ENCODE measurements around the gene CCDC177.
A peak's percentile ranks its signal among the peaks of the same experiment; 100 is the strongest.

Gene CCDC177

DNA sequence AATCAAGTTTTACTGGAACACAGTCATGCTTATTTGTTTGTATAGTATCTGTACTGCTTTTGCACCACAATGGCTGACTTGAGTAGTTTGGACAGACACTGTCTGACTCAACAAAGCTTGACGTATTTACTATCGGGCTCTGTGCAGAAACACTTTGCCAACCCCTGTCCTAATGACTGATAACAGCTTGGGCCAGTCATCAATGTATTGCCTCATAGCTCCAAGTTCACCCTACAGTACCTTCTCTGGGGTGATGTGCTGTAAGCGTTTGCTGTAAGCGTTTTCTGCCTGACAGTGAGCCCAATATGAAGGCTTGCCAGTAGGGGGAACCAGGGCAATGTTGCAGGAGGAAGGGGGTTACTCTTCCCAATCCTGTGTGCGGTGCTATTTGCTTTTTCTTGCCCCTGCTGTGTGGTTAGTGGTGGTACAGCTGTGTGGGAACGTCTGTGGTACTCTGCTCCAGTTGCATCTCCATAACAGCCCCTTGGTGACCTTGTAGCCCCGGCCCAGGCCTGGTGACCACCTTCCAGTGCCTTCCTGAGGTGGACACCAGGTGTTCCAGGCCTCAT, 5.4 kb upstream of the CCDC177 start:
- Histone ChIP-seq H3K36me3 (ENCODE audit: control insufficient read depth in 2 of 2, insufficient read depth in 2 of 2, low read length in 2 of 2) (no peaks in the 10 kb centered on the region), H3K27ac (ENCODE audit: low read length) (no peak overlapping the region), H3K27me3 (ENCODE audit: control insufficient read depth in 1 of 2, insufficient read depth in 2 of 2, low read length in 2 of 2) (peaks cover 11 to 16% of the 10 kb centered on the region in 2 donors), H3K9me3 (ENCODE audit: control insufficient read depth in 2 of 2, low read length in 2 of 2) (no peaks in the 10 kb centered on the region), H3K4me3 (ENCODE audit: low read length in 2 of 2) (no peak overlapping the region), H3K9ac (ENCODE audit: low read length in 2 of 2) (no peak overlapping the region), H3K4me1 (ENCODE audit: control insufficient read depth, insufficient read depth, low read length) (no peaks in the 10 kb centered on the region)

DNA sequence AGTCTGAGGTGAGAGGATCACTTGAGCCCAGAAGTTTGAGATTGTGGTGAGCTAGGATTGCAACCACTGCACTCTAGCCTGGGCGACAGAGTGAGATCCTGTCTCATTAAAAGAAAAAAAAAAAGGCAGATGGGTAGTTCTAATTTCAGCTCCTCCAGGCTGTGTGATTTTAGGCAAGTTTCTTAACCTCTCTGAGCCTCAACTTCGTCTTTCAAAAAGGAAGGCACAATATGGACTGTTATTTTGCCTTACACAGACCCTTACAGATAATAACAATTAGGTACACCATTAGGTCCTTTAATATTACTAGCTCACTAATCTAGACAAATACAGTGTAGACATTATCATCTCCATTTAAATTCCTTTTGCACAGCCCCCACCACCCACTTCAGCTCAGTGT, 4.8 kb upstream of the CCDC177 start:
- H3K36me3 ChIP-seq (ENCODE audit: control insufficient read depth in 2 of 2, insufficient read depth in 2 of 2, low read length in 2 of 2), result no peaks in the 10 kb centered on the region
- no peak overlapping the region for H3K4me3 ChIP-seq (ENCODE audit: low read length in 2 of 2)
- H3K4me1 ChIP-seq (ENCODE audit: control insufficient read depth, insufficient read depth, low read length), result peaks cover 4% of the 10 kb centered on the region
- peaks cover 13 to 21% of the 10 kb centered on the region in 2 donors for H3K27me3 ChIP-seq (ENCODE audit: control insufficient read depth in 1 of 2, insufficient read depth in 2 of 2, low read length in 2 of 2)
- no peak overlapping the region for H3K9ac ChIP-seq (ENCODE audit: low read length in 2 of 2)
- no peak overlapping the region for H3K27ac ChIP-seq (ENCODE audit: low read length)
- H3K9me3 ChIP-seq (ENCODE audit: control insufficient read depth in 2 of 2, low read length in 2 of 2), result no peaks in the 10 kb centered on the region

GRCh38 chr14:69574954-69575295, 254 bp upstream of the CCDC177 start:
- peaks cover 34% of the 10 kb centered on the region for H3K4me1 ChIP-seq (ENCODE audit: control insufficient read depth, insufficient read depth, low read length)
- peaks cover 47 to 58% of the 10 kb centered on the region in 2 donors for H3K27me3 ChIP-seq (ENCODE audit: control insufficient read depth in 1 of 2, insufficient read depth in 2 of 2, low read length in 2 of 2)
- H3K4me3 ChIP-seq (ENCODE audit: low read length in 2 of 2), result peak overlapping the region in 1 of 2 donors; percentile 62
- H3K9me3 ChIP-seq (ENCODE audit: control insufficient read depth in 2 of 2, low read length in 2 of 2), result no peaks in the 10 kb centered on the region
- no peak overlapping the region for H3K27ac ChIP-seq (ENCODE audit: low read length)
- H3K36me3 ChIP-seq (ENCODE audit: control insufficient read depth in 2 of 2, insufficient read depth in 2 of 2, low read length in 2 of 2), result no peaks in the 10 kb centered on the region
- no peak overlapping the region for H3K9ac ChIP-seq (ENCODE audit: low read length in 2 of 2)

GRCh38 chr14:69573831-69574262, 824 bp downstream of the CCDC177 start:
- Histone ChIP-seq H3K27me3 (ENCODE audit: control insufficient read depth in 1 of 2, insufficient read depth in 2 of 2, low read length in 2 of 2) (peaks cover 52 to 67% of the 10 kb centered on the region in 2 donors), H3K4me1 (ENCODE audit: control insufficient read depth, insufficient read depth, low read length) (peaks cover 34% of the 10 kb centered on the region), H3K9ac (ENCODE audit: low read length in 2 of 2) (no peak overlapping the region), H3K27ac (ENCODE audit: low read length) (no peak overlapping the region), H3K9me3 (ENCODE audit: control insufficient read depth in 2 of 2, low read length in 2 of 2) (no peaks in the 10 kb centered on the region), H3K4me3 (ENCODE audit: low read length in 2 of 2) (peak overlapping the region in 1 of 2 donors; percentile 44), H3K36me3 (ENCODE audit: control insufficient read depth in 2 of 2, insufficient read depth in 2 of 2, low read length in 2 of 2) (no peaks in the 10 kb centered on the region)

- no peak overlapping the region for H3K27ac ChIP-seq (ENCODE audit: low read length)
Observed at GRCh38 chr14:69573205-69573830, 1.4 kb downstream of the CCDC177 start.

DNA sequence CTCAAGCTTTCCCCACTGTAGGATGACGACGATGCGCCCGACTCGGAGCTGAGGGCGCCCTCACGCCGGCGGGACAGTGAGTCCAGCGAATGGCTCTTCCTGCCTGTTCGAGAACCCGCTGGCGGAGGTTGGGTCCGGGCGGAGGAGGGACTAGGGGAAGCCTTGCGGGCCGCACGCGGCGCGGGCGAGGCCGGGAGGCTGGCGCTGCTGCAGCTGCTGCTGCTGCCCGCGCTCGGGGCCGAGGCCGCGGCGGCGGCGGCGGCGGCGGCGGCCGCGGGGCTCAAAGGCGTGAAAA, 1.9 kb downstream of the CCDC177 start:
- Histone ChIP-seq H3K27ac (ENCODE audit: low read length) (no peak overlapping the region), H3K4me1 (ENCODE audit: control insufficient read depth, insufficient read depth, low read length) (peaks cover 34% of the 10 kb centered on the region), H3K27me3 (ENCODE audit: control insufficient read depth in 1 of 2, insufficient read depth in 2 of 2, low read length in 2 of 2) (peaks cover 54 to 76% of the 10 kb centered on the region in 2 donors), H3K36me3 (ENCODE audit: control insufficient read depth in 2 of 2, insufficient read depth in 2 of 2, low read length in 2 of 2) (no peaks in the 10 kb centered on the region), H3K9ac (ENCODE audit: low read length in 2 of 2) (no peak overlapping the region), H3K9me3 (ENCODE audit: control insufficient read depth in 2 of 2, low read length in 2 of 2) (no peaks in the 10 kb centered on the region), H3K4me3 (ENCODE audit: low read length in 2 of 2) (peak overlapping the region in 1 of 2 donors; percentile 67)

More at GRCh38 chr14:69573205-69573830, 1.4 kb downstream of the CCDC177 start:
- Histone ChIP-seq H3K9me3 (ENCODE audit: control insufficient read depth in 2 of 2, low read length in 2 of 2) (no peaks in the 10 kb centered on the region), H3K27me3 (ENCODE audit: control insufficient read depth in 1 of 2, insufficient read depth in 2 of 2, low read length in 2 of 2) (peaks cover 53 to 72% of the 10 kb centered on the region in 2 donors), H3K36me3 (ENCODE audit: control insufficient read depth in 2 of 2, insufficient read depth in 2 of 2, low read length in 2 of 2) (no peaks in the 10 kb centered on the region), H3K9ac (ENCODE audit: low read length in 2 of 2) (no peak overlapping the region), H3K4me1 (ENCODE audit: control insufficient read depth, insufficient read depth, low read length) (peaks cover 34% of the 10 kb centered on the region), H3K4me3 (ENCODE audit: low read length in 2 of 2) (peak overlapping the region; percentile 44 to 56)

DNA sequence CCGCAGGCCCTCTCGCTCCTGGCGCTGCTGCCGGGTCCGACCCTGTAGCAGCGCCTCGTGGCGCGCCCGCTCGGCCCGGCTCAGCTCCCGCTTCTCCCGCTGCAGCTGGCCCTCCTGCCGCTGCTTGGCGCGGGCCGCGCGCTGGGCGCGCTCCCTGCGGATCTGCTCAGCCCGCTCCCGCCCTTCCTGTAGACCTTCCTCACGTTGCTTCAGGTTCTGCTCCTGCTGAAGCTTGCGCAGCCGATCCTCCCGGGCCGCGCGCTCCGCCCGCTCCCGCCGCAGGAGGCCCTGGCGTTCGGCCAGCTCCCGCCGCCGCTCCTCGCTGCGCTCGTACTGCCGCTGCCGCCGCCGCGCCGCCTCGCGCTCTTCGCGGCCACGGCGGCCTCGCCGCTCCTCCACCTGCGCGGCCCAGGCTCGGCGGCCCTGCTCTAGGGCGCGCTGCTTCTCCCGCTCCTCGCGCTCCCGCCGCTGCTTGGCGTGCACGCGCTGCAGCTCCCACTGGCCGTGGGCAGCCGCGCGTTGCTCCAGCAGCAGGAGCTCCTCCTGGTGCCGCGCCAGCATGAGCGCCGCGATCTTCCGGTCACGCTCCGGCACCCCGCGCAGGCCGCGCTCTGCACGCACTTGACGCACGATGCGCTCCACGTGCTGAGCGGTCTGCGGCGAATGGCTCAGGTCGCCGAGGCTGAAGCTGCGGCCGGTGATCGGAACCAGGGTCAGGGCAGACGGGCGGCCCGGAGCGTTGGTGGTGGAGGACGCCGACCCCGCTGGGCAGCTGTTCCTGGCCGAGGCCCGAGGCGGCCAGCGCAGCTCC, 2.4 kb downstream of the CCDC177 start:
- H3K9me3 ChIP-seq (ENCODE audit: control insufficient read depth in 2 of 2, low read length in 2 of 2), result no peaks in the 10 kb centered on the region

GRCh38 chr14:69571449-69572029, 3.1 kb downstream of the CCDC177 start:
- Histone ChIP-seq H3K9me3 (ENCODE audit: control insufficient read depth in 2 of 2, low read length in 2 of 2) (no peaks in the 10 kb centered on the region), H3K4me1 (ENCODE audit: control insufficient read depth, insufficient read depth, low read length) (peaks cover 34% of the 10 kb centered on the region), H3K27ac (ENCODE audit: low read length) (no peak overlapping the region), H3K4me3 (ENCODE audit: low read length in 2 of 2) (peak overlapping the region; percentile 44 to 67), H3K36me3 (ENCODE audit: control insufficient read depth in 2 of 2, insufficient read depth in 2 of 2, low read length in 2 of 2) (no peaks in the 10 kb centered on the region), H3K9ac (ENCODE audit: low read length in 2 of 2) (no peak overlapping the region), H3K27me3 (ENCODE audit: control insufficient read depth in 1 of 2, insufficient read depth in 2 of 2, low read length in 2 of 2) (peaks cover 58 to 80% of the 10 kb centered on the region in 2 donors)

More for the DNA sequence above, 2.4 kb downstream of the CCDC177 start:
- Histone ChIP-seq H3K27me3 (ENCODE audit: control insufficient read depth in 1 of 2, insufficient read depth in 2 of 2, low read length in 2 of 2) (peaks cover 57 to 79% of the 10 kb centered on the region in 2 donors), H3K9ac (ENCODE audit: low read length in 2 of 2) (no peak overlapping the region), H3K36me3 (ENCODE audit: control insufficient read depth in 2 of 2, insufficient read depth in 2 of 2, low read length in 2 of 2) (no peaks in the 10 kb centered on the region), H3K4me1 (ENCODE audit: control insufficient read depth, insufficient read depth, low read length) (peaks cover 34% of the 10 kb centered on the region), H3K4me3 (ENCODE audit: low read length in 2 of 2) (peak overlapping the region; percentile 44 to 67), H3K27ac (ENCODE audit: low read length) (no peak overlapping the region)

DNA sequence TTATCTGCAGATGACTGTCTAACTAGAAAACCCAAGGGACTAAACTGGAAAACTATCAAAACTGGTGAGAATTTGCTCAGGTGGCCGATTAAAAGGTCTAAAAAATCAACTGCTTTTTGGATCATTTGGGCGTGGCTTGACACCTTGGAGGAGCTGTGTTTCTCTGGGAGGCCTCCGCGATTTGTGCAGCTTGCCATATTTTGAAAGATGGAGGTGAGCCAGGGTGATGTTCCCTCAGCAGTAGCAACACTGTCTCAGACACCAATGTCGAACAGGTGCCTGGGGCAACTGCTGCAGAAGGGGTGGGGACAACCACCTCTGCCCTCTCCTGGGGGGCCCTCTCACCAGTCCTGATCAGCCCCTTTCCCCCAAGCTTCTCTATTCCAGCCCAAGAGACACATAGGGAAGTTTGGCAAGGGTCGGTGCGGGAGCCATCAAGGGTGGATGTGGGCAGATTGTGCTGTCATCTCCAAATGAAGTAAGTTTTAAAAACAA, 3.8 kb downstream of the CCDC177 start:
- no peaks in the 10 kb centered on the region for H3K36me3 ChIP-seq (ENCODE audit: control insufficient read depth in 2 of 2, insufficient read depth in 2 of 2, low read length in 2 of 2)
- H3K27ac ChIP-seq (ENCODE audit: low read length), result no peak overlapping the region
- H3K9me3 ChIP-seq (ENCODE audit: control insufficient read depth in 2 of 2, low read length in 2 of 2), result no peaks in the 10 kb centered on the region
- H3K4me1 ChIP-seq (ENCODE audit: control insufficient read depth, insufficient read depth, low read length), result peaks cover 34% of the 10 kb centered on the region
- no peak overlapping the region for H3K9ac ChIP-seq (ENCODE audit: low read length in 2 of 2)
- no peak overlapping the region for H3K4me3 ChIP-seq (ENCODE audit: low read length in 2 of 2)
- peaks cover 59 to 76% of the 10 kb centered on the region in 2 donors for H3K27me3 ChIP-seq (ENCODE audit: control insufficient read depth in 1 of 2, insufficient read depth in 2 of 2, low read length in 2 of 2)

DNA sequence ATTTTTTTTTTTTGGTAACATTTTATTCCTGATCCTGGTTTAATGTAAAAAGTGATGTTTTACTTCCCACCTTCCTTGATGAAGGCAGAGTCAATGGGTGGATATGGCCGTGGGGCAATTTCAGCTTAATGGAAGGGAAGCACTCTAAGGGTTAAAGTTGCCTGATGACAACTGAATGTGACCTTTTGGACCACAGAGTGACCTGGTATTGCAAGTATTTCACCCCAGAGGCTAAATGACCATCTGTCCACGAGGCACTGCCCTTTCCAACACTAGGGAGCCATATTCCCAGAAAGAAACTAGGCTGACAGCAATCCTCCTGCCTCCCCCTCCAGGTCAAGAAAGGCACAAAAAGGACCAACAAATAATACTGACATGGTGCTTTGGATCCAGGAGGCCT, 4.8 kb downstream of the CCDC177 start:
- Histone ChIP-seq H3K36me3 (ENCODE audit: control insufficient read depth in 2 of 2, insufficient read depth in 2 of 2, low read length in 2 of 2) (no peaks in the 10 kb centered on the region), H3K4me3 (ENCODE audit: low read length in 2 of 2) (no peak overlapping the region), H3K9me3 (ENCODE audit: control insufficient read depth in 2 of 2, low read length in 2 of 2) (no peaks in the 10 kb centered on the region), H3K4me1 (ENCODE audit: control insufficient read depth, insufficient read depth, low read length) (peaks cover 34% of the 10 kb centered on the region), H3K9ac (ENCODE audit: low read length in 2 of 2) (no peak overlapping the region), H3K27me3 (ENCODE audit: control insufficient read depth in 1 of 2, insufficient read depth in 2 of 2, low read length in 2 of 2) (peaks cover 54 to 77% of the 10 kb centered on the region in 2 donors), H3K27ac (ENCODE audit: low read length) (no peak overlapping the region)
